HG03064 (cell line): ENCODE data around the gene ABCF1.
"Not testable (repeated sequence)": the region's sequence is repeated elsewhere in the genome, so short reads cannot be mapped to it uniquely, and the experiment has no call there.

Experiments
- ATAC-seq: cut with Tn5 transposase; IDR thresholded peaks from one replicate; pipeline ENCODE4 v1.9.1; 2021; ENCODE audit warnings: low read depth; ENCODE audit not compliant: unreplicated experiment

The ABCF1 gene

GRCh38 chr6:30556906-30557682 is 14.1 kb upstream of the ABCF1 start, which contains the start of gene PRR3:
Gene PRR3 (plus strand): TSS chr6:30557295. CDS start chr6:30557345, 50 bp downstream.
- peak; percentile 49 for ATAC-seq

- ATAC-seq = no peak
These were observed 13.6 kb upstream of the ABCF1 start for GRCh38 chr6:30557683-30557981.

- ATAC-seq = no peak
These were observed 10.3 kb upstream of the ABCF1 start for GRCh38 chr6:30560930-30561329.

- ATAC-seq = no peak
These were observed 8.5 kb upstream of the ABCF1 start for GRCh38 chr6:30562470-30563425.

- no peak for ATAC-seq
These were observed 7.1 kb upstream of the ABCF1 start for GRCh38 chr6:30564114-30564513.

GRCh38 chr6:30565772-30566171 is 5.5 kb upstream of the ABCF1 start:
- no peak for ATAC-seq

- no peak for ATAC-seq
These were observed 3.0 kb upstream of the ABCF1 start for GRCh38 chr6:30568245-30568644.

GRCh38 chr6:30570263-30570662 is 979 bp upstream of the ABCF1 start:
- no peak for ATAC-seq

GRCh38 chr6:30570740-30571074 is 535 bp upstream of the ABCF1 start:
- peak; percentile 23 for ATAC-seq

- ATAC-seq = no peak
These were observed 480 bp downstream of the ABCF1 start for GRCh38 chr6:30571762-30572082.

GRCh38 chr6:30572148-30572547 is 906 bp downstream of the ABCF1 start:
- ATAC-seq = no peak

GRCh38 chr6:30573113-30573512 is 1.9 kb downstream of the ABCF1 start:
- no peak for ATAC-seq

GRCh38 chr6:30578051-30578450 is 6.8 kb downstream of the ABCF1 start:
- no peak for ATAC-seq

GRCh38 chr6:30583921-30584320 is 12.7 kb downstream of the ABCF1 start:
- ATAC-seq = no peak

GRCh38 chr6:30589754-30590358 is 18.6 kb downstream of the ABCF1 start:
- ATAC-seq = no peak

- no peak for ATAC-seq
These were observed 19.3 kb downstream of the ABCF1 start for GRCh38 chr6:30590509-30590908.

- no peak for ATAC-seq
These were observed 19.8 kb downstream of the ABCF1 start for GRCh38 chr6:30591008-30591407.

GRCh38 chr6:30592287-30592686 is 21.0 kb downstream of the ABCF1 start:
- no peak for ATAC-seq

- not testable (repeated sequence) for ATAC-seq
These were observed 26.3 kb downstream of the ABCF1 start for GRCh38 chr6:30597315-30598144.

- ATAC-seq = no peak
These were observed 27.8 kb downstream of the ABCF1 start for GRCh38 chr6:30598912-30599624.
